Measurements from ENCODE around the gene KCTD11. TPM values are rescaled to one million over a fixed set of nuclear protein-coding genes. Genes with fewer than 3 reads are reported as not detected.

Gene KCTD11
- polyA plus RNA-seq, 3 donors = 3.4 to 5.6 (median 3.6) TPM

GRCh38 chr17:7355573-7355972 lies 3.6 kb downstream of the KCTD11 start:
- Histone ChIP-seq H3K79me2 (ENCODE audit: insufficient read depth, low read length) (no peaks in the 10 kb centered on the region), H3K4me3 (replicated peaks in 1 of 3; ENCODE audit: low read depth in 2 of 3, low read length in 3 of 3) (no peak overlapping the region), H4K20me1 (ENCODE audit: insufficient read depth, low read length) (peaks cover 13% of the 10 kb centered on the region), H3K4me2 (replicated peaks; ENCODE audit: extremely low read depth, low read length, poor library complexity, severe bottlenecking) (no peak overlapping the region), H3K36me3 (replicated peaks in 1 of 2; ENCODE audit: control insufficient read depth in 1 of 2, insufficient read depth in 2 of 2, low read length in 2 of 2) (no peaks in the 10 kb centered on the region), H3K27ac (ENCODE audit: low read depth in 1 of 2, low read length in 2 of 2) (no peak overlapping the region), H3K9ac (ENCODE audit: insufficient read depth, low read length, poor library complexity, severe bottlenecking) (no peak overlapping the region), H3K27me3 (ENCODE audit: control insufficient read depth in 2 of 2, insufficient read depth in 2 of 2, low read length in 2 of 2) (no peaks in the 10 kb centered on the region), H3K4me1 (ENCODE audit: control insufficient read depth in 1 of 2, insufficient read depth in 2 of 2, low read length in 2 of 2) (peaks cover 22 to 42% of the 10 kb centered on the region in 2 donors), H3K9me3 (replicated peaks in 1 of 2; ENCODE audit: control insufficient read depth in 1 of 2, insufficient read depth in 1 of 2, low read length in 2 of 2) (no peaks in the 10 kb centered on the region), H2AFZ (ENCODE audit: insufficient read depth, low read depth, low read length, poor library complexity, severe bottlenecking) (no peak overlapping the region)
- intact Hi-C loops (cut with micrococcal nuclease) = loop anchor here in 1 of 2 donors (10.0 kb wide), 2 partner anchors 129 to 209 kb away; partner anchors contain the start of genes POLR2A, SENP3 and SLC35G6
- H3K4me3 Mint-ChIP-seq = no peak overlapping the region
- H3K36me3 Mint-ChIP-seq = no peaks in the 10 kb centered on the region
- no peak for DNase-seq
- peaks cover 31% of the 10 kb centered on the region for H3K4me1 Mint-ChIP-seq
- no peak overlapping the region for H3K27ac Mint-ChIP-seq
- H3K9me3 Mint-ChIP-seq = peaks cover 0 to 2% (median 0%) of the 10 kb centered on the region in 7 donors
- H3K27me3 Mint-ChIP-seq (ENCODE audit: low read depth in 3 of 3) = peaks cover 3 to 6% (median 4%) of the 10 kb centered on the region in 3 donors
- no peak for TF ChIP-seq CTCF (IDR thresholded peaks at IDR 0.05)
- WGBS (ENCODE audit: insufficient coverage) = no CpG with 5 or more reads among the region's 8 CpGs

GRCh38 chr17:7356072-7356549 lies 4.1 kb downstream of the KCTD11 start:
- no peak overlapping the region for H3K4me3 Mint-ChIP-seq
- H3K27ac ChIP-seq (ENCODE audit: low read depth in 1 of 2, low read length in 2 of 2) = no peak overlapping the region
- TF ChIP-seq CTCF (IDR thresholded peaks at IDR 0.05) = peak; percentile 96
- peaks cover 3 to 10% (median 4%) of the 10 kb centered on the region in 3 donors for H3K27me3 Mint-ChIP-seq (ENCODE audit: low read depth in 3 of 3)
- H3K9me3 Mint-ChIP-seq = peaks cover 0 to 2% (median 0%) of the 10 kb centered on the region in 7 donors
- H3K4me3 ChIP-seq (replicated peaks in 1 of 3; ENCODE audit: low read depth in 2 of 3, low read length in 3 of 3) = no peak overlapping the region
- no peaks in the 10 kb centered on the region for H3K9me3 ChIP-seq (replicated peaks in 1 of 2; ENCODE audit: control insufficient read depth in 1 of 2, insufficient read depth in 1 of 2, low read length in 2 of 2)
- H3K4me2 ChIP-seq (replicated peaks; ENCODE audit: extremely low read depth, low read length, poor library complexity, severe bottlenecking) = no peak overlapping the region
- no peaks in the 10 kb centered on the region for H3K79me2 ChIP-seq (ENCODE audit: insufficient read depth, low read length)
- H2AFZ ChIP-seq (ENCODE audit: insufficient read depth, low read depth, low read length, poor library complexity, severe bottlenecking) = no peak overlapping the region
- no peaks in the 10 kb centered on the region for H3K36me3 ChIP-seq (replicated peaks in 1 of 2; ENCODE audit: control insufficient read depth in 1 of 2, insufficient read depth in 2 of 2, low read length in 2 of 2)
- no peak overlapping the region for H3K9ac ChIP-seq (ENCODE audit: insufficient read depth, low read length, poor library complexity, severe bottlenecking)
- peak; percentile 79 to 80 (median 80) for DNase-seq
- peaks cover 8% of the 10 kb centered on the region for H4K20me1 ChIP-seq (ENCODE audit: insufficient read depth, low read length)
- under 1% methylated on average over 10 of the region's 12 CpGs for WGBS (ENCODE audit: insufficient coverage)
- no peaks in the 10 kb centered on the region for H3K36me3 Mint-ChIP-seq
- no peak overlapping the region for H3K27ac Mint-ChIP-seq
- no peaks in the 10 kb centered on the region for H3K27me3 ChIP-seq (ENCODE audit: control insufficient read depth in 2 of 2, insufficient read depth in 2 of 2, low read length in 2 of 2)
- H3K4me1 Mint-ChIP-seq = peaks cover 26% of the 10 kb centered on the region
- intact Hi-C loops (cut with micrococcal nuclease) = loop anchor here in 1 of 2 donors (1.0 to 10.0 kb wide), 3 partner anchors 10 to 209 kb away; partner anchors contain the start of genes POLR2A, SENP3 and SLC35G6
- peaks cover 17 to 36% of the 10 kb centered on the region in 2 donors for H3K4me1 ChIP-seq (ENCODE audit: control insufficient read depth in 1 of 2, insufficient read depth in 2 of 2, low read length in 2 of 2)
